SH-SY5Y (cell line): ENCODE data around the gene PPP1R3C.

Experiments used
- GATA2 ChIP-seq: IDR thresholded peaks from 2 replicates; pipeline ENCODE4 v1.6.1; 2011; ENCODE audit warnings: mild to moderate bottlenecking, low read depth, low read length
- GATA3 ChIP-seq: IDR thresholded peaks from 2 replicates; pipeline ENCODE4 v1.6.1; 2011; ENCODE audit warnings: low read depth, mild to moderate bottlenecking, low read length, moderate library complexity

- TF ChIP-seq GATA2, result no peak
- TF ChIP-seq GATA3, result no peak
Measured at GRCh38 chr10:91680487-91680886, 47.6 kb upstream of the PPP1R3C start.
